Measurements from ENCODE around the gene KCMF1. TPM values are rescaled to one million over a fixed set of nuclear protein-coding genes. Genes with fewer than 3 reads are reported as not detected.

The KCMF1 gene
- total RNA-seq, 1 donor: 64.5 TPM

- DNase-seq (ENCODE audit: low read depth): no peak
- TF ChIP-seq CTCF (IDR thresholded peaks at IDR 0.05; ENCODE audit: insufficient read depth, low read length): no peak
- no peak overlapping the region for H3K4me3 ChIP-seq (ENCODE audit: low read depth, low read length)
Measured at GRCh38 chr2:84963323-84963691, 7.7 kb upstream of the KCMF1 start.

GRCh38 chr2:84963692-84964405 lies 7.1 kb upstream of the KCMF1 start:
- no peak for TF ChIP-seq CTCF (IDR thresholded peaks at IDR 0.05; ENCODE audit: insufficient read depth, low read length)
- peak; percentile 70 for DNase-seq (ENCODE audit: low read depth)
- no peak overlapping the region for H3K4me3 ChIP-seq (ENCODE audit: low read depth, low read length)

- no peak for TF ChIP-seq CTCF (IDR thresholded peaks at IDR 0.05; ENCODE audit: insufficient read depth, low read length)
- no peak for DNase-seq (ENCODE audit: low read depth)
- H3K4me3 ChIP-seq (ENCODE audit: low read depth, low read length): no peak overlapping the region
Measured at GRCh38 chr2:84964406-84965191, 6.4 kb upstream of the KCMF1 start.

GRCh38 chr2:84965192-84965516 lies 5.8 kb upstream of the KCMF1 start:
- no peak overlapping the region for H3K4me3 ChIP-seq (ENCODE audit: low read depth, low read length)
- no peak for TF ChIP-seq CTCF (IDR thresholded peaks at IDR 0.05; ENCODE audit: insufficient read depth, low read length)
- DNase-seq (ENCODE audit: low read depth): no peak

GRCh38 chr2:84965827-84966226 lies 5.1 kb upstream of the KCMF1 start:
- H3K4me3 ChIP-seq (ENCODE audit: low read depth, low read length): no peak overlapping the region
- no peak for DNase-seq (ENCODE audit: low read depth)
- TF ChIP-seq CTCF (IDR thresholded peaks at IDR 0.05; ENCODE audit: insufficient read depth, low read length): no peak

- DNase-seq (ENCODE audit: low read depth): no peak
- no peak for TF ChIP-seq CTCF (IDR thresholded peaks at IDR 0.05; ENCODE audit: insufficient read depth, low read length)
- H3K4me3 ChIP-seq (ENCODE audit: low read depth, low read length): no peak overlapping the region
Measured at GRCh38 chr2:84966731-84967130, 4.2 kb upstream of the KCMF1 start.
